Muscle layer of duodenum (tissue), 2 donors: ENCODE results near the gene ZSWIM3.
"Not testable (repeated sequence)": the region's sequence is repeated elsewhere in the genome, so short reads cannot be mapped to it uniquely, and the experiment has no call there.

Source experiments
- H3K27ac ChIP-seq: one replicate; pipeline ENCODE4 v1.7.0; 2013; ENCODE audit warnings: mild to moderate bottlenecking, low read length
- H3K27me3 ChIP-seq: one replicate; pipeline ENCODE4 v1.7.0; 2013; ENCODE audit warnings: low read depth, mild to moderate bottlenecking, control low read depth, low read length
- H3K36me3 ChIP-seq, 2 donors: one replicate each; pipeline ENCODE4 v1.7.0; 2013; ENCODE audit warnings: low read length in 2 of 2, control low read depth in 1 of 2, mild to moderate bottlenecking in 1 of 2; ENCODE audit not compliant: insufficient read depth in 2 of 2, control insufficient read depth in 1 of 2
- H3K4me1 ChIP-seq, 2 donors: one replicate each; pipeline ENCODE4 v1.7.0; 2013; ENCODE audit warnings: low read length in 2 of 2, mild to moderate bottlenecking in 2 of 2, control low read depth in 1 of 2, moderate library complexity in 1 of 2; ENCODE audit not compliant: insufficient read depth in 2 of 2, control insufficient read depth in 1 of 2
- H3K4me3 ChIP-seq, 2 donors: one replicate each; pipeline ENCODE4 v1.7.0; 2013; ENCODE audit warnings: low read length in 2 of 2, low read depth in 1 of 2, mild to moderate bottlenecking in 1 of 2
- H3K9me3 ChIP-seq, 2 donors: one replicate each; pipeline ENCODE4 v1.7.0; 2013; ENCODE audit warnings: low read length in 2 of 2, control low read depth in 1 of 2, mild to moderate bottlenecking in 1 of 2; ENCODE audit not compliant: control insufficient read depth in 1 of 2
- donor health status: healthy.

The ZSWIM3 gene

GRCh38 chr20:45863543-45864470 is 6.4 kb downstream of the ZSWIM3 start:
- Histone ChIP-seq H3K4me3 (no peak overlapping the region), H3K27ac (no peak overlapping the region), H3K27me3 (no peaks in the 10 kb centered on the region), H3K4me1 (no peaks in the 10 kb centered on the region), H3K36me3 (no peaks in the 10 kb centered on the region), H3K9me3 (no peaks in the 10 kb centered on the region)

- no peaks in the 10 kb centered on the region for H3K9me3 ChIP-seq
- H3K36me3 ChIP-seq = no peaks in the 10 kb centered on the region
- no peaks in the 10 kb centered on the region for H3K4me1 ChIP-seq
- H3K27me3 ChIP-seq = no peaks in the 10 kb centered on the region
- no peak overlapping the region for H3K4me3 ChIP-seq
- H3K27ac ChIP-seq = no peak overlapping the region
Measured at GRCh38 chr20:45866454-45866853, 9.0 kb downstream of the ZSWIM3 start.

- H3K4me1 ChIP-seq = no peaks in the 10 kb centered on the region
- H3K9me3 ChIP-seq = no peaks in the 10 kb centered on the region
- no peaks in the 10 kb centered on the region for H3K27me3 ChIP-seq
- no peaks in the 10 kb centered on the region for H3K36me3 ChIP-seq
- H3K27ac ChIP-seq = peak overlapping the region; percentile 67
- H3K4me3 ChIP-seq = no peak overlapping the region
Measured at GRCh38 chr20:45867136-45867818, 9.9 kb downstream of the ZSWIM3 start.

GRCh38 chr20:45867819-45868176 is 10.4 kb downstream of the ZSWIM3 start:
- no peaks in the 10 kb centered on the region for H3K4me1 ChIP-seq
- no peak overlapping the region for H3K4me3 ChIP-seq
- peak overlapping the region; percentile 67 for H3K27ac ChIP-seq
- H3K9me3 ChIP-seq = no peaks in the 10 kb centered on the region
- H3K36me3 ChIP-seq = peaks cover 0 to 5% of the 10 kb centered on the region in 2 donors
- no peaks in the 10 kb centered on the region for H3K27me3 ChIP-seq

- H3K27ac ChIP-seq = no peak overlapping the region
- no peaks in the 10 kb centered on the region for H3K9me3 ChIP-seq
- no peaks in the 10 kb centered on the region for H3K27me3 ChIP-seq
- no peak overlapping the region for H3K4me3 ChIP-seq
- peaks cover 9 to 16% of the 10 kb centered on the region in 2 donors for H3K36me3 ChIP-seq
- no peaks in the 10 kb centered on the region for H3K4me1 ChIP-seq
Measured at GRCh38 chr20:45872626-45873025, 15.2 kb downstream of the ZSWIM3 start.

- Histone ChIP-seq H3K27me3 (no peaks in the 10 kb centered on the region), H3K4me1 (no peaks in the 10 kb centered on the region), H3K9me3 (no peaks in the 10 kb centered on the region), H3K36me3 (peaks cover 18 to 25% of the 10 kb centered on the region in 2 donors), H3K27ac (no peak overlapping the region), H3K4me3 (no peak overlapping the region)
Measured at GRCh38 chr20:45873409-45874103, 16.1 kb downstream of the ZSWIM3 start.

GRCh38 chr20:45874104-45874481 is 16.7 kb downstream of the ZSWIM3 start:
- H3K9me3 ChIP-seq, H3K27me3 ChIP-seq, H3K4me1 ChIP-seq, H3K27ac ChIP-seq, H3K4me3 ChIP-seq: not testable (repeated sequence)
- H3K36me3 ChIP-seq = peaks cover 19 to 27% of the 10 kb centered on the region in 2 donors

- no peak overlapping the region for H3K27ac ChIP-seq
- H3K27me3 ChIP-seq = no peaks in the 10 kb centered on the region
- no peaks in the 10 kb centered on the region for H3K4me1 ChIP-seq
- peaks cover 19 to 27% of the 10 kb centered on the region in 2 donors for H3K36me3 ChIP-seq
- H3K4me3 ChIP-seq = no peak overlapping the region
- H3K9me3 ChIP-seq = no peaks in the 10 kb centered on the region
Measured at GRCh38 chr20:45874576-45874975, 17.2 kb downstream of the ZSWIM3 start.

GRCh38 chr20:45878076-45878761 is 20.8 kb downstream of the ZSWIM3 start:
- H3K36me3 ChIP-seq = peaks cover 25 to 34% of the 10 kb centered on the region in 2 donors
- no peak overlapping the region for H3K4me3 ChIP-seq
- no peaks in the 10 kb centered on the region for H3K27me3 ChIP-seq
- H3K4me1 ChIP-seq = peaks cover 0 to 22% of the 10 kb centered on the region in 2 donors
- no peaks in the 10 kb centered on the region for H3K9me3 ChIP-seq
- H3K27ac ChIP-seq = no peak overlapping the region

GRCh38 chr20:45880988-45881788 is 23.8 kb downstream of the ZSWIM3 start, which contains the start of gene ZSWIM1:
ZSWIM1 (plus strand) TSS chr20:45881227; CDS start chr20:45882593, 1,366 bp downstream.
- Histone ChIP-seq H3K4me1 (peaks cover 0 to 31% of the 10 kb centered on the region in 2 donors), H3K27ac (peak within 1 kb of the TSS; percentile 92), H3K4me3 (peak within 1 kb of the TSS; percentile 79 to 85), H3K9me3 (no peaks in the 10 kb centered on the region), H3K36me3 (peaks cover 35 to 52% of the 10 kb centered on the region in 2 donors), H3K27me3 (no peaks in the 10 kb centered on the region)
